ENCODE results near the gene CLN5.

CLN5 gene

GRCh38 chr13:77038907-77039480 is 47.1 kb downstream of the CLN5 start:
- Histone ChIP-seq H3K9ac (ENCODE audit: low read length) (no peak overlapping the region), H3K4me3 (ENCODE audit: low read depth, low read length) (no peak overlapping the region), H3K27ac (ENCODE audit: low read depth, low read length) (no peak overlapping the region), H3K36me3 (ENCODE audit: control insufficient read depth, insufficient read depth, low read length) (no peaks in the 10 kb centered on the region), H3K4me1 (ENCODE audit: control insufficient read depth, insufficient read depth, low read length) (no peaks in the 10 kb centered on the region), H3K9me3 (ENCODE audit: control insufficient read depth, insufficient read depth, low read depth, low read length) (0 out of 2 replicates have a peak, but pooled peaks cover 3% of the 10 kb centered on the region), H3K27me3 (ENCODE audit: control insufficient read depth, insufficient read depth, low read length) (no peaks in the 10 kb centered on the region)

DNA sequence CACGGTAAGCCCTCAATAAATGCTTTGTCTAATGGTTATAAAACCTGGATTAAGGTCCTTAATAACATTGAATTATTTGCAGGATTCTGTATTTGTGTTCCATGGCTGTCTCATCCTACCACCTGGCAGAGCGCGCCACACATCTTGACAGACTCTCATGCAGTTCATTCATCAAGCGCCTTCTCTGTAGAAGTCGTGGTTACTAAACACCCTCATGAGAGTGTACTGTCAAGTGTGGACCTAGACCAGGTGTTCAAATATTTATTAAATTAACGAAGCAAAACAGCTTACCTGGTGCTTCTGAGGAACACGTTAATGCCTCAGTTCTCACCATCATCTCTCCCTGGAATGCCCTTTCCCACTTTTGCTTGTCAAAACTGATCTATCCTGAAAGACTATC is 48.2 kb downstream of the CLN5 start:
- Histone ChIP-seq H3K4me3 (ENCODE audit: low read depth, low read length) (no peak overlapping the region), H3K9me3 (ENCODE audit: control insufficient read depth, insufficient read depth, low read depth, low read length) (0 out of 2 replicates have a peak, but pooled peaks cover 3% of the 10 kb centered on the region), H3K9ac (ENCODE audit: low read length) (no peak overlapping the region), H3K36me3 (ENCODE audit: control insufficient read depth, insufficient read depth, low read length) (peaks cover 3% of the 10 kb centered on the region; the same call in 1 of the 2 replicates), H3K27me3 (ENCODE audit: control insufficient read depth, insufficient read depth, low read length) (no peaks in the 10 kb centered on the region), H3K4me1 (ENCODE audit: control insufficient read depth, insufficient read depth, low read length) (no peaks in the 10 kb centered on the region), H3K27ac (ENCODE audit: low read depth, low read length) (no peak overlapping the region)

DNA sequence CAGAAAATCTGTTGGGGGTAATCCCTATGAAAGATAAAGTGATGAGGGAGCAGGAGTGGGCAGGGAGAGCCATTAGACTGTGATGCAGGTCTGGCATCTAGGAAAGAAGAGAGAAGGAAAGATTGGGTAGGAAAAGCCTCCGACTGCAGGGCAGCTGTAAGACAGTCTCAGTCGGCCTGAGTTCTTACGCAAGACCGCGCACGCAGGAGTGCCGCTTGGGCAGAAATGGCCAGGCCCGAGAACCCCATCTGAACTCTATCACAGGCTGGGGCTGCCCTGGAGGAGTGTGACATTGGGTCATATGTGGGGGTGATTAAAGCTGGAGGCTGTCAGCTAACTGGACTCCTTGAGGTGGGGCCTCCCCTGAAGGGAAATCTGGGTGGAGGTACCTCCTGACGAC is 49.0 kb downstream of the CLN5 start:
- peaks cover 6% of the 10 kb centered on the region; the same call in 1 of the 2 replicates for H3K36me3 ChIP-seq (ENCODE audit: control insufficient read depth, insufficient read depth, low read length)
- no peak overlapping the region for H3K27ac ChIP-seq (ENCODE audit: low read depth, low read length)
- no peaks in the 10 kb centered on the region for H3K4me1 ChIP-seq (ENCODE audit: control insufficient read depth, insufficient read depth, low read length)
- no peaks in the 10 kb centered on the region for H3K27me3 ChIP-seq (ENCODE audit: control insufficient read depth, insufficient read depth, low read length)
- 0 out of 2 replicates have a peak, but pooled peaks cover 3% of the 10 kb centered on the region for H3K9me3 ChIP-seq (ENCODE audit: control insufficient read depth, insufficient read depth, low read depth, low read length)
- H3K4me3 ChIP-seq (ENCODE audit: low read depth, low read length), result no peak overlapping the region
- no peak overlapping the region for H3K9ac ChIP-seq (ENCODE audit: low read length)

DNA sequence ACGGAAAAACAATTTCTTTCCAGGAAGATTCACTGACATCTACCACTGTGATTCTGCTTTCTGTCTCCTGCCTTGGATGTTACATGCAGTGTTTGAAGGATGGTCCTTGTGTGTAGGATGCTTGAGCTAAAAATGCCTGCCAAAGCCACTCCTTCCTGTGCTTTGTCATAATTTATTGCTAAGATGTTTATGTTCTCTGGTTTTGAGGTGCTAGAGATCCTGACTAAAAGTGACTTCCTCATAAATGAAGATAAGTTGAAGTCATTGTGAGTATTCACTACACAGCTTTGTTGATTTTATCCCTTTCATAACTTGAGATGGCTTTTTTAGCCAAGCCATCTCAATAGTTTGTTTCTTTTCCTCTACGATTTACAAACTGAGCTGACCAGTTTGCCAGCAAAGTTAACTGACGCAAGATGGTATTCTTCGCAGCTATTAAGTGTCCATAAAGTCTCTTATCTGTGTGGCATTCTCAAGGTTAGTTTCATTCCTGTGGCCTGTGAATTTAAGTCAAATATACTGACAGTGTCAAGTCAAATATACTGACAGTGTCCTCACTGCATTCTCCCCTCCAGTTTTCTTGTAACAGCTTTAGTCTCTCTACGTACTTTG is 50.8 kb downstream of the CLN5 start:
- Histone ChIP-seq H3K27me3 (ENCODE audit: control insufficient read depth, insufficient read depth, low read length) (no peaks in the 10 kb centered on the region), H3K4me3 (ENCODE audit: low read depth, low read length) (no peak overlapping the region), H3K9me3 (ENCODE audit: control insufficient read depth, insufficient read depth, low read depth, low read length) (0 out of 2 replicates have a peak, but pooled peaks cover 3% of the 10 kb centered on the region), H3K9ac (ENCODE audit: low read length) (no peak overlapping the region), H3K36me3 (ENCODE audit: control insufficient read depth, insufficient read depth, low read length) (peaks cover 6% of the 10 kb centered on the region; the same call in 1 of the 2 replicates), H3K27ac (ENCODE audit: low read depth, low read length) (no peak overlapping the region), H3K4me1 (ENCODE audit: control insufficient read depth, insufficient read depth, low read length) (peaks cover 2% of the 10 kb centered on the region; the same call in 1 of the 2 replicates)

DNA sequence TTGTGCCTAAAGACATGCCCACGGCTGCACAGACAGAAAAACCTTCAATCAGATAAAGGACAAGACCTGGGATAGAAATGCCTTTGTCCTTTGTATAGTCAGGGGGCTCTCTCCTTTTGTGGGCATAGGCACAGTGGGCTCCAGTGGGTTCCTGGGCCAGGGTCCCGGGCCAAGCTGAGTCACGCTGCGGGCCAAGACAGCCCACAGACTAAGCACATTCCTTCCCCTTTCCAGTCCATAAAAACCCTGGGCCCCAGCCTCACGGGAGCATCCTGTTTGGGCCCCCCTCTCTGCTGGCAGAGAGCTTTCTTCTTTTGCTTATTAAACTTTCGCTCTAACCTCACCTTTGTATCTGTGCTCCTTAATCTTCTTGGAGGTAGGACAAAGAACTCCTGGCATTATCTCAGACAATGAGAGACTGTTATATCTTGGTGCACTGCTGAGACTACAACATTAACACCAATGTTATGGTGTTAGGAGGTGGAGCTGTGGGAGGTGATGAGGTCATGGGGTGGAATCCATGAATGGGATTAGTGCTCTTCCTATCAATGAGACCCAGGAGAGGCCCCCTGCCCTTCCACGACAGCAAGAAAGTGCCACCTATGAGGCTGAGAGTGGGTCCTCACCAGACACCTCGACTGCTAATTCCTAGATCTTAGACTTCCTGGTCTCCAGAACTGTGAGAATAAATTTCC is 55.9 kb downstream of the CLN5 start:
- Histone ChIP-seq H3K9ac (ENCODE audit: low read length) (no peak overlapping the region), H3K27me3 (ENCODE audit: control insufficient read depth, insufficient read depth, low read length) (no peaks in the 10 kb centered on the region), H3K27ac (ENCODE audit: low read depth, low read length) (no peak overlapping the region; the same call in 1 of the 2 replicates), H3K9me3 (ENCODE audit: control insufficient read depth, insufficient read depth, low read depth, low read length) (no peaks in the 10 kb centered on the region), H3K4me1 (ENCODE audit: control insufficient read depth, insufficient read depth, low read length) (peaks cover 19% of the 10 kb centered on the region), H3K36me3 (ENCODE audit: control insufficient read depth, insufficient read depth, low read length) (peaks cover 9% of the 10 kb centered on the region), H3K4me3 (ENCODE audit: low read depth, low read length) (no peak overlapping the region)

DNA sequence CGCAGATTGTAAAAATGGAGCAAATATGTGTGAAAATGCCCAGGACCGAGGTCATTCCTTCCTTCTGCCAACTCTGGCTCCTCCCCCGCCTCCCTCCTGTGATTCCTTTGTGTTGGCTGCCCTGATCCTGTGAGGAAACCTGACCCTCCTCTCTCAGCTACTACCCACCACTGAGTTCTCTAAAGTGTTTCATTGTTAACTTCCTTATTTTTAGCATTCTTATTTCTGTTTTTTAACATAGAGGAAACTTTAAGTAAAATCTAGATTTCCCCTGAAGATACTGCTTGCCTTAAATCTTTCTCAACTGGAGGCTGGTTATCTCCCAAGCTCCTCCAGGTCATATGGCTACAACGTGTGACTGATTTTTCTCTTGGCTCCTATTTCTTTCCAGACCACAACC is 56.8 kb downstream of the CLN5 start:
- Histone ChIP-seq H3K36me3 (ENCODE audit: control insufficient read depth, insufficient read depth, low read length) (peaks cover 9% of the 10 kb centered on the region), H3K27me3 (ENCODE audit: control insufficient read depth, insufficient read depth, low read length) (no peaks in the 10 kb centered on the region)

DNA sequence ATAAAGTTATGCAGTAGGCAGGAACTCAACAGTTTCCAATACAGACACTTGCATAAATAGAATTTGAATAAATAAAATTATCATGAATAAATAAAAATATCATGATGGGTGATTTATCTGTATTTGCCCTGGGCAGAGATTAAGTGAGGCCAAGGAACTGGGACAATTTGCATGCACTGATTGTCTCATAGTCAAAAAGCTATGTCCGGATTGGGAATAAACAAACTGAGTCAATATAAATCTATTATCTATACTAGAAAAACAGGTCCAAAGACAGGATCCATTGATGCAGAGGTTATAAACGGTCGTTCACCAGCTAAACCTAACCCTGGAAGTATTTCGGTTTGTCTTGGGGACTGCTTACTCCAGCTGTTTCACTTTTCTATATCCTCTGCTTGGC is 61.3 kb downstream of the CLN5 start:
- Histone ChIP-seq H3K9me3 (ENCODE audit: control insufficient read depth, insufficient read depth, low read depth, low read length) (no peaks in the 10 kb centered on the region), H3K36me3 (ENCODE audit: control insufficient read depth, insufficient read depth, low read length) (peaks cover 30% of the 10 kb centered on the region), H3K4me1 (ENCODE audit: control insufficient read depth, insufficient read depth, low read length) (peaks cover 12% of the 10 kb centered on the region), H3K9ac (ENCODE audit: low read length) (no peak overlapping the region), H3K27me3 (ENCODE audit: control insufficient read depth, insufficient read depth, low read length) (no peaks in the 10 kb centered on the region), H3K4me3 (ENCODE audit: low read depth, low read length) (no peak overlapping the region), H3K27ac (ENCODE audit: low read depth, low read length) (no peak overlapping the region)

More for the DNA sequence above, 56.8 kb downstream of the CLN5 start:
- Histone ChIP-seq H3K4me3 (ENCODE audit: low read depth, low read length) (no peak overlapping the region), H3K9me3 (ENCODE audit: control insufficient read depth, insufficient read depth, low read depth, low read length) (no peaks in the 10 kb centered on the region), H3K4me1 (ENCODE audit: control insufficient read depth, insufficient read depth, low read length) (peaks cover 19% of the 10 kb centered on the region), H3K9ac (ENCODE audit: low read length) (no peak overlapping the region), H3K27ac (ENCODE audit: low read depth, low read length) (no peak overlapping the region)

Data from HUES6 (cell line).